Measurements from ENCODE around the gene HAAO. TPM values are rescaled to one million over a fixed set of nuclear protein-coding genes. Genes with fewer than 3 reads are reported as not detected.

The HAAO gene
- total RNA-seq, 1 experiment from 2014 or later: 6.6 TPM

DNA sequence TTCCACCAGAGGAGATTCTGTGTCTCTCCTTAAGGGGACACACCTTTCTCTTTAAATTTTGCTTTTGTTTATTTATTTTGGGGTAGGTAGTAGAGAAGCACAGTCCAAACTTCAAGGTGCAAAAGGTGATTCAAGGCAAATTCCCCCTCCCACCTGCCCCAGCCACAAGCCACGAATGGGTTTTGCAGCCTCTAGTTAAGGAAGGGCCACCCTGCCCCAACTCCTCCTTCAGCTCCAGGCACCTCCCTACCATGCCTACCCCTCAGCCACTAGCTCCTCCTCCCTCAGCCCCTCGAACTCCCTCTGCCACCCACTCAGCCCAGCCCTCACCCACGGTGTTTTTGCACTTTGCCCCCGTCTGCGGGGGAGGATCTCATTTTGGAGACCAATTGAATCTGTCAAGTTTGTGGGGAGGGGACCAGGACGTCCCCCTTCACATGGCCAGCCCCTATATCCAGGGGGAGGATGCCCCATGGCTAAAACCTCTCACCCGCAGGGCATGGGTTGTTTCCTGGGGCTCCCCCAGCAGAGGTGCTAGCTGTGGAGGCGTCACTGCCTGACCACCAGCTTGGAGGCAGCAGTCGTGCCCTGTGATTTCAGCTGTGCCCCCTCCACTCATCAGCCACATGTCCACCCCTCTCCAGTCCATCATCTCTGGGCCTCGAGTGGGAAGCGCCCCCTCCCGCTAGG is 4.5 kb downstream of the HAAO start:
- Histone ChIP-seq H3K18ac (ENCODE audit: insufficient read length, low read depth, low read length) (no peak overlapping the region), H3K23me2 (ENCODE audit: insufficient read length, low read depth, low read length, poor library complexity, severe bottlenecking) (peaks cover 7% of the 10 kb centered on the region), H4K20me1 (ENCODE audit: control insufficient read depth, insufficient read depth, insufficient read length) (no peaks in the 10 kb centered on the region), H2BK120ac (ENCODE audit: low read depth, low read length, poor library complexity, severe bottlenecking) (no peak overlapping the region), H3K79me1 (ENCODE audit: insufficient read depth, low read depth, low read length, poor library complexity, severe bottlenecking) (no peaks in the 10 kb centered on the region), H3K79me2 (ENCODE audit: insufficient read depth, low read length) (no peaks in the 10 kb centered on the region), H3K23ac (ENCODE audit: insufficient read length, low read depth, low read length) (no peak overlapping the region), H2BK15ac (ENCODE audit: low read depth, low read length) (no peak overlapping the region), H3K27ac (ENCODE audit: insufficient read length, low read depth, low read length) (no peak overlapping the region), H3K14ac (ENCODE audit: insufficient read depth, low read length) (no peak overlapping the region), H2AFZ (ENCODE audit: low read length) (no peak overlapping the region), H4K5ac (ENCODE audit: insufficient read length, low read depth, low read length) (no peak overlapping the region), H3K9me3 (ENCODE audit: control insufficient read depth, low read depth, low read length) (no peaks in the 10 kb centered on the region), H3K27me3 (ENCODE audit: insufficient read depth, low read length) (peaks cover 7% of the 10 kb centered on the region; the same call in 1 of the 2 replicates), H2BK5ac (ENCODE audit: insufficient read length, low read length) (no peak overlapping the region), H4K8ac (replicated peaks; ENCODE audit: insufficient read length, low read depth, low read length) (no peak overlapping the region), H2BK12ac (ENCODE audit: insufficient read length, low read depth, low read length) (no peak overlapping the region), H2AK5ac (ENCODE audit: insufficient read length, low read length) (no peak overlapping the region), H3T11ph (ENCODE audit: low read length) (no peak overlapping the region), H3K9ac (ENCODE audit: extremely low read depth, insufficient read length, low read length) (no peak overlapping the region), H3K4ac (ENCODE audit: low read depth, low read length) (no peak overlapping the region), H3K56ac (ENCODE audit: insufficient read length, low read depth, low read length) (no peak overlapping the region), H4K91ac (ENCODE audit: insufficient read length, low read depth, low read length) (no peak overlapping the region), H2BK20ac (ENCODE audit: low read depth, low read length, poor library complexity, severe bottlenecking) (no peak overlapping the region), H3K4me1 (ENCODE audit: insufficient read depth, low read length) (no peaks in the 10 kb centered on the region), H3K4me2 (ENCODE audit: insufficient read depth, insufficient read length, low read length) (no peak overlapping the region)
- Mint-ChIP-seq H3K36me3 (ENCODE audit: insufficient read depth in 1 of 3, low read depth in 3 of 3) (peaks cover under 1 to 3% (median 2%) of the 10 kb centered on the region in 3 experiments; a peak in 6 of 7 replicates), H3K27ac (no peak overlapping the region), H3K9me3 (no peaks in the 10 kb centered on the region), H3K27me3 (ENCODE audit: low read depth) (peaks cover 24% of the 10 kb centered on the region), H3K4me1 (peaks cover 11 to 40% of the 10 kb centered on the region in 2 experiments), H3K4me3 (no peak overlapping the region; a peak in 1 of 5 replicates)
- no peak for TF ChIP-seq CTCF (conservative IDR thresholded peaks at IDR 0.05)
- no CpG with 5 or more reads among the region's 12 CpGs for WGBS (ENCODE audit: extremely low coverage, insufficient read length, low lambda C conversion rate)
- no peak for DNase-seq

Data from H9 (cell line).